HEK293 (cell line): Measurements from ENCODE around the gene KRTAP6-1.

Experiments used
- BCL11A ChIP-seq: fragments of 450-650 bp; formaldehyde crosslinking; IDR thresholded peaks from 2 replicates; pipeline ENCODE4 v1.5.1; 2016; ENCODE audit warnings: low read depth, missing biosample characterization, missing genetic modification characterization
- ZBTB48 ChIP-seq: fragments of 450-650 bp; formaldehyde crosslinking; IDR thresholded peaks from 2 replicates; pipeline ENCODE4 v1.5.1; 2016; ENCODE audit warnings: missing biosample characterization, missing genetic modification characterization
- ZNF426 ChIP-seq: fragments of 450-650 bp; formaldehyde crosslinking; IDR thresholded peaks from 2 replicates; pipeline ENCODE4 v1.5.1; 2017; ENCODE audit warnings: missing biosample characterization, missing genetic modification characterization, mild to moderate bottlenecking, inconsistent platforms, moderate library complexity
- TF ChIP-seq, protein P1 (sequence below): fragments of 450-650 bp; formaldehyde crosslinking; IDR thresholded peaks from 2 replicates; pipeline ENCODE4 v1.5.1; 2016; ENCODE audit warnings: missing biosample characterization, missing genetic modification characterization

DNA sequence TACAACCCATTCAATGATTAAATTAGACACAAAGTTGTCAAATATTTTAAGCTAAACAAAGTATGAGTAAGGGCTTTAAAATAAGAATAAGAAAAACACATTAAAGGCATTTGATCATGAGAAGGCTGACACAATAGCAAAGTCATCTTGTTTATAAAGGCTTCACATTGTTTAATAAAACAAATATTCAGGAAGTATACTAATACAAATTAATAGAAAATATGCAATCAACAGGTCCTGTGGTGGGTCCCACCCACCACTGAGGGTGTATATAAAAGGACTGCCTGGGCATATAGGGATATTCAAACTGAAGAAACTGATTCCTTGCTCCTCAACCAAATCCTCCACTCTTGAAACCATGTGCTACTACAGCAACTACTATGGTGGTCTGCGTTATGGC, 21.2 kb upstream of the KRTAP6-1 start, which contains the start of gene KRTAP20-2:
- no peak for TF ChIP-seq ZNF426 (tag by site-specific recombination)
- TF ChIP-seq, protein P1, sequence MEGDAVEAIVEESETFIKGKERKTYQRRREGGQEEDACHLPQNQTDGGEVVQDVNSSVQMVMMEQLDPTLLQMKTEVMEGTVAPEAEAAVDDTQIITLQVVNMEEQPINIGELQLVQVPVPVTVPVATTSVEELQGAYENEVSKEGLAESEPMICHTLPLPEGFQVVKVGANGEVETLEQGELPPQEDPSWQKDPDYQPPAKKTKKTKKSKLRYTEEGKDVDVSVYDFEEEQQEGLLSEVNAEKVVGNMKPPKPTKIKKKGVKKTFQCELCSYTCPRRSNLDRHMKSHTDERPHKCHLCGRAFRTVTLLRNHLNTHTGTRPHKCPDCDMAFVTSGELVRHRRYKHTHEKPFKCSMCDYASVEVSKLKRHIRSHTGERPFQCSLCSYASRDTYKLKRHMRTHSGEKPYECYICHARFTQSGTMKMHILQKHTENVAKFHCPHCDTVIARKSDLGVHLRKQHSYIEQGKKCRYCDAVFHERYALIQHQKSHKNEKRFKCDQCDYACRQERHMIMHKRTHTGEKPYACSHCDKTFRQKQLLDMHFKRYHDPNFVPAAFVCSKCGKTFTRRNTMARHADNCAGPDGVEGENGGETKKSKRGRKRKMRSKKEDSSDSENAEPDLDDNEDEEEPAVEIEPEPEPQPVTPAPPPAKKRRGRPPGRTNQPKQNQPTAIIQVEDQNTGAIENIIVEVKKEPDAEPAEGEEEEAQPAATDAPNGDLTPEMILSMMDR (tag by site-specific recombination) = no peak
- TF ChIP-seq ZBTB48 = no peak
- no peak for TF ChIP-seq BCL11A (tag by site-specific recombination)
